ENCODE data around the gene DMD. TPM values are rescaled to one million over a fixed set of nuclear protein-coding genes. Genes with fewer than 3 reads are reported as not detected.
"Not testable (repeated sequence)": the region's sequence is repeated elsewhere in the genome, so short reads cannot be mapped to it uniquely, and the experiment has no call there.

Gene DMD
- total RNA-seq, 1 experiment from 2014 or later: 6.2 TPM

GRCh38 chrX:32582729-32583128, 628.6 kb downstream of the DMD start:
- DNase-seq (ENCODE audit: low read depth): no peak
- in situ Hi-C loops (cut with HindIII; ENCODE audit: low pct_unique_long_range_greater_than_20kb, low sequenced_read_pairs): no loop called here

- no peak for DNase-seq (ENCODE audit: low read depth)
- in situ Hi-C loops (cut with HindIII; ENCODE audit: low pct_unique_long_range_greater_than_20kb, low sequenced_read_pairs): no loop called here
Observed at GRCh38 chrX:32576885-32577284, 634.5 kb downstream of the DMD start.

GRCh38 chrX:32572644-32573043, 638.7 kb downstream of the DMD start:
- in situ Hi-C loops (cut with HindIII; ENCODE audit: low pct_unique_long_range_greater_than_20kb, low sequenced_read_pairs): no loop called here
- no peak for DNase-seq (ENCODE audit: low read depth)

GRCh38 chrX:32571579-32571978, 639.8 kb downstream of the DMD start:
- no peak for DNase-seq (ENCODE audit: low read depth)
- in situ Hi-C loops (cut with HindIII; ENCODE audit: low pct_unique_long_range_greater_than_20kb, low sequenced_read_pairs): no loop called here

- in situ Hi-C loops (cut with HindIII; ENCODE audit: low pct_unique_long_range_greater_than_20kb, low sequenced_read_pairs): no loop called here
- no peak for DNase-seq (ENCODE audit: low read depth)
Observed at GRCh38 chrX:32562261-32562660, 649.1 kb downstream of the DMD start.

GRCh38 chrX:32545101-32545500, 666.2 kb downstream of the DMD start:
- in situ Hi-C loops (cut with HindIII; ENCODE audit: low pct_unique_long_range_greater_than_20kb, low sequenced_read_pairs): no loop called here

GRCh38 chrX:32538554-32538953, 672.8 kb downstream of the DMD start:
- in situ Hi-C loops (cut with HindIII; ENCODE audit: low pct_unique_long_range_greater_than_20kb, low sequenced_read_pairs): no loop called here
- no peak for DNase-seq (ENCODE audit: low read depth)

More at GRCh38 chrX:32545101-32545500, 666.2 kb downstream of the DMD start:
- no peak for DNase-seq (ENCODE audit: low read depth)

GRCh38 chrX:32533848-32534247, 677.5 kb downstream of the DMD start:
- in situ Hi-C loops (cut with HindIII; ENCODE audit: low pct_unique_long_range_greater_than_20kb, low sequenced_read_pairs): no loop called here
- DNase-seq (ENCODE audit: low read depth): no peak

GRCh38 chrX:32532262-32532661, 679.1 kb downstream of the DMD start:
- no peak for DNase-seq (ENCODE audit: low read depth)
- in situ Hi-C loops (cut with HindIII; ENCODE audit: low pct_unique_long_range_greater_than_20kb, low sequenced_read_pairs): no loop called here

GRCh38 chrX:32530802-32531403, 680.4 kb downstream of the DMD start:
- in situ Hi-C loops (cut with HindIII; ENCODE audit: low pct_unique_long_range_greater_than_20kb, low sequenced_read_pairs): no loop called here
- DNase-seq (ENCODE audit: low read depth): peak; percentile 10

GRCh38 chrX:32528451-32528850, 682.9 kb downstream of the DMD start:
- DNase-seq (ENCODE audit: low read depth); in situ Hi-C loops (cut with HindIII; ENCODE audit: low pct_unique_long_range_greater_than_20kb, low sequenced_read_pairs): not testable (repeated sequence)

GRCh38 chrX:32525234-32525633, 686.1 kb downstream of the DMD start:
- in situ Hi-C loops (cut with HindIII; ENCODE audit: low pct_unique_long_range_greater_than_20kb, low sequenced_read_pairs): no loop called here
- no peak for DNase-seq (ENCODE audit: low read depth)

- in situ Hi-C loops (cut with HindIII; ENCODE audit: low pct_unique_long_range_greater_than_20kb, low sequenced_read_pairs): no loop called here
Observed at GRCh38 chrX:32524385-32524784, 687.0 kb downstream of the DMD start.

GRCh38 chrX:32520789-32521188, 690.6 kb downstream of the DMD start:
- in situ Hi-C loops (cut with HindIII; ENCODE audit: low pct_unique_long_range_greater_than_20kb, low sequenced_read_pairs): no loop called here
- no peak for DNase-seq (ENCODE audit: low read depth)

More at GRCh38 chrX:32524385-32524784, 687.0 kb downstream of the DMD start:
- no peak for DNase-seq (ENCODE audit: low read depth)

GRCh38 chrX:32514986-32515385, 696.4 kb downstream of the DMD start:
- no peak for DNase-seq (ENCODE audit: low read depth)
- in situ Hi-C loops (cut with HindIII; ENCODE audit: low pct_unique_long_range_greater_than_20kb, low sequenced_read_pairs): no loop called here

- in situ Hi-C loops (cut with HindIII; ENCODE audit: low pct_unique_long_range_greater_than_20kb, low sequenced_read_pairs): no loop called here
Observed at GRCh38 chrX:32501606-32502005, 709.7 kb downstream of the DMD start.

GRCh38 chrX:32496671-32497070, 714.7 kb downstream of the DMD start:
- no peak for DNase-seq (ENCODE audit: low read depth)
- in situ Hi-C loops (cut with HindIII; ENCODE audit: low pct_unique_long_range_greater_than_20kb, low sequenced_read_pairs): no loop called here

More at GRCh38 chrX:32501606-32502005, 709.7 kb downstream of the DMD start:
- DNase-seq (ENCODE audit: low read depth): no peak

- in situ Hi-C loops (cut with HindIII; ENCODE audit: low pct_unique_long_range_greater_than_20kb, low sequenced_read_pairs): no loop called here
- DNase-seq (ENCODE audit: low read depth): no peak
Observed at GRCh38 chrX:32495855-32496254, 715.5 kb downstream of the DMD start.

- DNase-seq (ENCODE audit: low read depth): no peak
- in situ Hi-C loops (cut with HindIII; ENCODE audit: low pct_unique_long_range_greater_than_20kb, low sequenced_read_pairs): no loop called here
Observed at GRCh38 chrX:32489125-32489524, 722.2 kb downstream of the DMD start.

- DNase-seq (ENCODE audit: low read depth): no peak
- in situ Hi-C loops (cut with HindIII; ENCODE audit: low pct_unique_long_range_greater_than_20kb, low sequenced_read_pairs): no loop called here
Observed at GRCh38 chrX:32483534-32484136, 727.7 kb downstream of the DMD start.

Measured in Caki2 (cell line).